ENCODE results near the gene TNNI3K. TPM values are rescaled to one million over a fixed set of nuclear protein-coding genes. Genes with fewer than 3 reads are reported as not detected.

The TNNI3K gene
- total RNA-seq, 1 experiment from 2014 or later = 0.49 TPM

DNA sequence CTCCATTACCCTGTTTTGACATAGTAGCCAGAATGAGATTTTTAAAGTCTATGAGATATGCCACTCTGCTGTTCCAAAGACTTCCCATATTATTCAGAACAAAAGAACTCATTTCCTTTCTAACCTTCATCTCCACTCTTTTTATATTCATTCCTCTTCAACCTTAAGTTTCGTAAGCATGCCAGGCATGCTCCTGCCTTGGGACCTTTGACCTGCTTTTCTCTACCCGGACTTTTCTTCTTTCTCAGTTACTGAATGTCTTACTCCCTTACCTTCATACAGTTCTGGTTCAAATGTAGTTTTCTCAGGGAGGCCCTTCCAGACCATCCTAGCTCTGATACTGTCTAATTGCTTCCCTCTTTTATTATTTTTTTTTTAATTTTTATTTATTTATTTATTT is 81.1 kb downstream of the TNNI3K start:
- H3K27ac ChIP-seq (ENCODE audit: low read depth, low read length) = no peak overlapping the region
- POLR2A ChIA-PET = no interaction called here

More for the DNA sequence above, 81.1 kb downstream of the TNNI3K start:
- RAD21 ChIA-PET (ENCODE audit: low non-redundant PET in 1 of 2, low total read pairs in 2 of 2, uncharacterized antibody in 2 of 2, unreplicated experiment in 2 of 2) = no interaction called here
- TF ChIP-seq, protein P1, sequence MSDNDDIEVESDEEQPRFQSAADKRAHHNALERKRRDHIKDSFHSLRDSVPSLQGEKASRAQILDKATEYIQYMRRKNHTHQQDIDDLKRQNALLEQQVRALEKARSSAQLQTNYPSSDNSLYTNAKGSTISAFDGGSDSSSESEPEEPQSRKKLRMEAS (IDR thresholded peaks at IDR 0.05) = no peak
- TF ChIP-seq EZH2 (IDR thresholded peaks at IDR 0.05) = no peak
- TF ChIP-seq YY1 (IDR thresholded peaks at IDR 0.05; ENCODE audit: extremely low read depth, insufficient replicate concordance, low read depth, low read length) = no peak
- TF ChIP-seq SP1 (IDR thresholded peaks at IDR 0.05; ENCODE audit: low read depth) = no peak
- no peak for TF ChIP-seq RAD21 (IDR thresholded peaks at IDR 0.05; ENCODE audit: low read depth)
- no peak for TF ChIP-seq CBX3 (IDR thresholded peaks at IDR 0.05; ENCODE audit: low read depth)
- TF ChIP-seq, protein P2, sequence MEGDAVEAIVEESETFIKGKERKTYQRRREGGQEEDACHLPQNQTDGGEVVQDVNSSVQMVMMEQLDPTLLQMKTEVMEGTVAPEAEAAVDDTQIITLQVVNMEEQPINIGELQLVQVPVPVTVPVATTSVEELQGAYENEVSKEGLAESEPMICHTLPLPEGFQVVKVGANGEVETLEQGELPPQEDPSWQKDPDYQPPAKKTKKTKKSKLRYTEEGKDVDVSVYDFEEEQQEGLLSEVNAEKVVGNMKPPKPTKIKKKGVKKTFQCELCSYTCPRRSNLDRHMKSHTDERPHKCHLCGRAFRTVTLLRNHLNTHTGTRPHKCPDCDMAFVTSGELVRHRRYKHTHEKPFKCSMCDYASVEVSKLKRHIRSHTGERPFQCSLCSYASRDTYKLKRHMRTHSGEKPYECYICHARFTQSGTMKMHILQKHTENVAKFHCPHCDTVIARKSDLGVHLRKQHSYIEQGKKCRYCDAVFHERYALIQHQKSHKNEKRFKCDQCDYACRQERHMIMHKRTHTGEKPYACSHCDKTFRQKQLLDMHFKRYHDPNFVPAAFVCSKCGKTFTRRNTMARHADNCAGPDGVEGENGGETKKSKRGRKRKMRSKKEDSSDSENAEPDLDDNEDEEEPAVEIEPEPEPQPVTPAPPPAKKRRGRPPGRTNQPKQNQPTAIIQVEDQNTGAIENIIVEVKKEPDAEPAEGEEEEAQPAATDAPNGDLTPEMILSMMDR (IDR thresholded peaks at IDR 0.05 in 2 of 3, conservative IDR thresholded peaks at IDR 0.05 in 1 of 3; ENCODE audit: borderline replicate concordance in 1 of 3, insufficient read depth in 1 of 3, low read depth in 2 of 3, low read length in 2 of 3) = no peak
- no peak for TF ChIP-seq ZFX (IDR thresholded peaks at IDR 0.05)
- TF ChIP-seq CEBPB (IDR thresholded peaks at IDR 0.05; ENCODE audit: low read depth) = no peak
- TF ChIP-seq, protein P3, sequence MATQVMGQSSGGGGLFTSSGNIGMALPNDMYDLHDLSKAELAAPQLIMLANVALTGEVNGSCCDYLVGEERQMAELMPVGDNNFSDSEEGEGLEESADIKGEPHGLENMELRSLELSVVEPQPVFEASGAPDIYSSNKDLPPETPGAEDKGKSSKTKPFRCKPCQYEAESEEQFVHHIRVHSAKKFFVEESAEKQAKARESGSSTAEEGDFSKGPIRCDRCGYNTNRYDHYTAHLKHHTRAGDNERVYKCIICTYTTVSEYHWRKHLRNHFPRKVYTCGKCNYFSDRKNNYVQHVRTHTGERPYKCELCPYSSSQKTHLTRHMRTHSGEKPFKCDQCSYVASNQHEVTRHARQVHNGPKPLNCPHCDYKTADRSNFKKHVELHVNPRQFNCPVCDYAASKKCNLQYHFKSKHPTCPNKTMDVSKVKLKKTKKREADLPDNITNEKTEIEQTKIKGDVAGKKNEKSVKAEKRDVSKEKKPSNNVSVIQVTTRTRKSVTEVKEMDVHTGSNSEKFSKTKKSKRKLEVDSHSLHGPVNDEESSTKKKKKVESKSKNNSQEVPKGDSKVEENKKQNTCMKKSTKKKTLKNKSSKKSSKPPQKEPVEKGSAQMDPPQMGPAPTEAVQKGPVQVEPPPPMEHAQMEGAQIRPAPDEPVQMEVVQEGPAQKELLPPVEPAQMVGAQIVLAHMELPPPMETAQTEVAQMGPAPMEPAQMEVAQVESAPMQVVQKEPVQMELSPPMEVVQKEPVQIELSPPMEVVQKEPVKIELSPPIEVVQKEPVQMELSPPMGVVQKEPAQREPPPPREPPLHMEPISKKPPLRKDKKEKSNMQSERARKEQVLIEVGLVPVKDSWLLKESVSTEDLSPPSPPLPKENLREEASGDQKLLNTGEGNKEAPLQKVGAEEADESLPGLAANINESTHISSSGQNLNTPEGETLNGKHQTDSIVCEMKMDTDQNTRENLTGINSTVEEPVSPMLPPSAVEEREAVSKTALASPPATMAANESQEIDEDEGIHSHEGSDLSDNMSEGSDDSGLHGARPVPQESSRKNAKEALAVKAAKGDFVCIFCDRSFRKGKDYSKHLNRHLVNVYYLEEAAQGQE (IDR thresholded peaks at IDR 0.05; ENCODE audit: low read depth) = no peak
- TF ChIP-seq EGR1 (IDR thresholded peaks at IDR 0.05; ENCODE audit: low read depth) = no peak
- TF ChIP-seq ZNF274 (IDR thresholded peaks at IDR 0.05; ENCODE audit: low read depth, low read length) = no peak
- TF ChIP-seq, protein P4, sequence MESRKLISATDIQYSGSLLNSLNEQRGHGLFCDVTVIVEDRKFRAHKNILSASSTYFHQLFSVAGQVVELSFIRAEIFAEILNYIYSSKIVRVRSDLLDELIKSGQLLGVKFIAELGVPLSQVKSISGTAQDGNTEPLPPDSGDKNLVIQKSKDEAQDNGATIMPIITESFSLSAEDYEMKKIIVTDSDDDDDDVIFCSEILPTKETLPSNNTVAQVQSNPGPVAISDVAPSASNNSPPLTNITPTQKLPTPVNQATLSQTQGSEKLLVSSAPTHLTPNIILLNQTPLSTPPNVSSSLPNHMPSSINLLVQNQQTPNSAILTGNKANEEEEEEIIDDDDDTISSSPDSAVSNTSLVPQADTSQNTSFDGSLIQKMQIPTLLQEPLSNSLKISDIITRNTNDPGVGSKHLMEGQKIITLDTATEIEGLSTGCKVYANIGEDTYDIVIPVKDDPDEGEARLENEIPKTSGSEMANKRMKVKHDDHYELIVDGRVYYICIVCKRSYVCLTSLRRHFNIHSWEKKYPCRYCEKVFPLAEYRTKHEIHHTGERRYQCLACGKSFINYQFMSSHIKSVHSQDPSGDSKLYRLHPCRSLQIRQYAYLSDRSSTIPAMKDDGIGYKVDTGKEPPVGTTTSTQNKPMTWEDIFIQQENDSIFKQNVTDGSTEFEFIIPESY (IDR thresholded peaks at IDR 0.05; ENCODE audit: extremely low read depth, insufficient replicate concordance, low read length) = no peak
- Histone ChIP-seq H3K27me3 (ENCODE audit: insufficient read depth, low read length) (peaks cover 18% of the 10 kb centered on the region), H3K79me2 (ENCODE audit: insufficient read depth, low read length) (no peaks in the 10 kb centered on the region), H3K36me3 (ENCODE audit: control insufficient read depth in 1 of 2, insufficient read depth in 2 of 2, low read length in 2 of 2) (no peaks in the 10 kb centered on the region), H3K9ac (ENCODE audit: low read length) (no peak overlapping the region), H3K9me3 (ENCODE audit: control insufficient read depth in 1 of 2, insufficient read depth in 1 of 2, low read depth in 1 of 2, low read length in 2 of 2) (no peaks in the 10 kb centered on the region), H3K4me3 (replicated peaks in 1 of 2; ENCODE audit: low read depth in 1 of 2, low read length in 2 of 2) (no peak overlapping the region), H2AFZ (ENCODE audit: low read depth, low read length, poor library complexity, severe bottlenecking) (no peak overlapping the region), H3K4me1 (ENCODE audit: control insufficient read depth in 1 of 2, insufficient read depth in 2 of 2, low read length in 2 of 2) (no peaks in the 10 kb centered on the region), H3K4me2 (ENCODE audit: low read length) (no peak overlapping the region), H4K20me1 (ENCODE audit: insufficient read depth) (no peaks in the 10 kb centered on the region), H3K9me2 (ENCODE audit: insufficient read depth) (no peaks in the 10 kb centered on the region)
- no TSS peak for BruUV-seq (replicated peaks)
- CTCF ChIA-PET = interaction anchor here (0.6 kb wide), 1 partner anchor 451 kb away, joined by 3 read pairs; no protein-coding TSS in a partner anchor
- no peak for DNase-seq (ENCODE audit: low read depth, low spot score)
- no peak for ATAC-seq
- intact Hi-C loops (cut with micrococcal nuclease) = no loop called here
